MM.1S (cell line): ENCODE measurements around the gene RFESD.

Experiments used
- DNase-seq: peaks from one replicate; pipeline ENCODE4 v3.0.0-alpha.2; 2015
- H2AFZ ChIP-seq: fragments of 300-600 bp; sonication (generic); 2 replicates; pipeline ENCODE4 v1.6.0; 2016; ENCODE audit warnings: antibody characterized with exemption, low read length
- H3F3A ChIP-seq: fragments of 300-600 bp; sonication (generic); 2 replicates; pipeline ENCODE4 v1.6.1; 2016; ENCODE audit warnings: mild to moderate bottlenecking, antibody characterized with exemption, low read length, moderate library complexity, mixed read lengths; ENCODE audit not compliant: insufficient read depth
- H3K27ac ChIP-seq: fragments of 300-600 bp; sonication (generic); 2 replicates; pipeline ENCODE4 v1.5.1; 2016; ENCODE audit warnings: mild to moderate bottlenecking, low read length
- H3K27me3 ChIP-seq: fragments of 300-600 bp; sonication (generic); replicated peaks from 2 replicates; pipeline ENCODE4 v1.6.0; 2016; ENCODE audit warnings: low read length; ENCODE audit not compliant: insufficient read depth
- H3K36me3 ChIP-seq: fragments of 300-600 bp; sonication (generic); replicated peaks from 2 replicates; pipeline ENCODE4 v1.6.1; 2016; ENCODE audit warnings: mild to moderate bottlenecking, low read length, mixed read lengths; ENCODE audit not compliant: insufficient read depth
- H3K4me1 ChIP-seq: fragments of 300-600 bp; sonication (generic); 2 replicates; pipeline ENCODE4 v1.6.1; 2016; ENCODE audit warnings: low read length, mixed read lengths
- H3K4me2 ChIP-seq: fragments of 300-600 bp; sonication (generic); 2 replicates; pipeline ENCODE4 v1.6.0; 2016; ENCODE audit warnings: low read depth, low read length
- H3K4me3 ChIP-seq: fragments of 300-600 bp; sonication (generic); 2 replicates; pipeline ENCODE4 v1.5.1; 2016; ENCODE audit warnings: low read length, mixed read lengths
- H3K79me2 ChIP-seq: fragments of 300-600 bp; sonication (generic); 2 replicates; pipeline ENCODE4 v1.6.1; 2016; ENCODE audit warnings: mixed run types, low read length, mixed read lengths
- H3K9ac ChIP-seq: fragments of 300-600 bp; sonication (generic); 2 replicates; pipeline ENCODE4 v1.6.1; 2016; ENCODE audit warnings: low read length, mixed read lengths
- H3K9me2 ChIP-seq: fragments of 300-600 bp; sonication (generic); replicated peaks from 2 replicates; pipeline ENCODE4 v1.6.1; 2016; ENCODE audit warnings: mild to moderate bottlenecking, low read length, mixed read lengths; ENCODE audit not compliant: insufficient read depth
- H3K9me3 ChIP-seq: fragments of 300-600 bp; sonication (generic); replicated peaks from 2 replicates; pipeline ENCODE4 v1.6.1; 2016; ENCODE audit warnings: mild to moderate bottlenecking, low read length, mixed read lengths; ENCODE audit not compliant: insufficient read depth
- H4K20me1 ChIP-seq: fragments of 300-600 bp; sonication (generic); 2 replicates; pipeline ENCODE4 v1.6.1; 2016; ENCODE audit warnings: mild to moderate bottlenecking, low read length, moderate library complexity, mixed read lengths; ENCODE audit not compliant: insufficient read depth
- CTCF ChIP-seq: fragments of 300-600 bp; sonication (generic); IDR thresholded peaks from 2 replicates; pipeline ENCODE4 v1.5.1; 2016; ENCODE audit warnings: antibody characterized with exemption, low read length, mixed read lengths
- EZH2 ChIP-seq: fragments of 300-600 bp; sonication (generic); optimal IDR thresholded peaks from 2 replicates; pipeline ENCODE3; 2017; ENCODE audit warnings: low read depth, mild to moderate bottlenecking, antibody characterized with exemption, low read length, mixed read lengths
- EZH2phosphoT487 ChIP-seq: fragments of 300-600 bp; sonication (generic); IDR thresholded peaks from 2 replicates; pipeline ENCODE4 v1.6.1; 2018; ENCODE audit warnings: antibody characterized with exemption, low read length

The RFESD gene

GRCh38 chr5:95626701-95627100, 19.9 kb upstream of the RFESD start:
- Histone ChIP-seq H3K27me3 (no peaks in the 10 kb centered on the region), H3F3A (no peaks in the 10 kb centered on the region), H3K4me1 (peaks cover 3% of the 10 kb centered on the region), H3K4me3 (no peak overlapping the region), H2AFZ (no peak overlapping the region), H3K9me2 (no peaks in the 10 kb centered on the region), H3K9ac (no peak overlapping the region), H3K4me2 (no peak overlapping the region), H3K9me3 (no peaks in the 10 kb centered on the region), H3K27ac (no peak overlapping the region), H4K20me1 (no peaks in the 10 kb centered on the region), H3K36me3 (no peaks in the 10 kb centered on the region), H3K79me2 (no peaks in the 10 kb centered on the region)
- no peak for TF ChIP-seq EZH2
- TF ChIP-seq EZH2phosphoT487, result no peak
- TF ChIP-seq CTCF, result no peak
- DNase-seq, result no peak

GRCh38 chr5:95627971-95628810, 18.4 kb upstream of the RFESD start:
- peaks cover 5% of the 10 kb centered on the region; the same call in 1 of the 2 replicates for H3K4me1 ChIP-seq
- H3K9ac ChIP-seq, result no peak overlapping the region
- no peaks in the 10 kb centered on the region for H3K9me2 ChIP-seq
- TF ChIP-seq EZH2 (no peak), EZH2phosphoT487 (no peak), CTCF (no peak)
- no peak overlapping the region for H3K27ac ChIP-seq
- no peaks in the 10 kb centered on the region for H3F3A ChIP-seq
- H3K4me2 ChIP-seq, result no peak overlapping the region
- no peak overlapping the region for H3K4me3 ChIP-seq
- H4K20me1 ChIP-seq, result no peaks in the 10 kb centered on the region
- no peaks in the 10 kb centered on the region for H3K9me3 ChIP-seq
- H2AFZ ChIP-seq, result no peak overlapping the region
- H3K27me3 ChIP-seq, result no peaks in the 10 kb centered on the region
- no peak for DNase-seq
- no peaks in the 10 kb centered on the region for H3K79me2 ChIP-seq
- no peaks in the 10 kb centered on the region for H3K36me3 ChIP-seq

GRCh38 chr5:95628933-95629332, 17.6 kb upstream of the RFESD start:
- no peaks in the 10 kb centered on the region for H3K27me3 ChIP-seq
- no peaks in the 10 kb centered on the region for H3K36me3 ChIP-seq
- no peaks in the 10 kb centered on the region for H3K9me2 ChIP-seq
- no peaks in the 10 kb centered on the region for H3K9me3 ChIP-seq
- no peak overlapping the region for H2AFZ ChIP-seq
- no peak for DNase-seq
- no peaks in the 10 kb centered on the region for H4K20me1 ChIP-seq
- H3K4me1 ChIP-seq, result peaks cover 5% of the 10 kb centered on the region; the same call in 1 of the 2 replicates
- no peak overlapping the region for H3K4me3 ChIP-seq
- H3K4me2 ChIP-seq, result no peak overlapping the region
- H3F3A ChIP-seq, result no peaks in the 10 kb centered on the region
- H3K9ac ChIP-seq, result no peak overlapping the region
- H3K27ac ChIP-seq, result no peak overlapping the region
- no peak for TF ChIP-seq CTCF
- no peak for TF ChIP-seq EZH2
- TF ChIP-seq EZH2phosphoT487, result no peak
- no peaks in the 10 kb centered on the region for H3K79me2 ChIP-seq
